ENCODE results near the gene ZSCAN22.

GRCh38 chr19:58352760-58353671, 26.2 kb downstream of the ZSCAN22 start, which contains the start of gene A1BG:
- TF ChIP-seq CTCF (conservative IDR thresholded peaks at IDR 0.05; ENCODE audit: low read length) (no peak), EZH2phosphoT487 (IDR thresholded peaks at IDR 0.05; ENCODE audit: borderline replicate concordance) (no peak)

Measured in Loucy (cell line).